ENCODE results near the gene STAG1.

DNA sequence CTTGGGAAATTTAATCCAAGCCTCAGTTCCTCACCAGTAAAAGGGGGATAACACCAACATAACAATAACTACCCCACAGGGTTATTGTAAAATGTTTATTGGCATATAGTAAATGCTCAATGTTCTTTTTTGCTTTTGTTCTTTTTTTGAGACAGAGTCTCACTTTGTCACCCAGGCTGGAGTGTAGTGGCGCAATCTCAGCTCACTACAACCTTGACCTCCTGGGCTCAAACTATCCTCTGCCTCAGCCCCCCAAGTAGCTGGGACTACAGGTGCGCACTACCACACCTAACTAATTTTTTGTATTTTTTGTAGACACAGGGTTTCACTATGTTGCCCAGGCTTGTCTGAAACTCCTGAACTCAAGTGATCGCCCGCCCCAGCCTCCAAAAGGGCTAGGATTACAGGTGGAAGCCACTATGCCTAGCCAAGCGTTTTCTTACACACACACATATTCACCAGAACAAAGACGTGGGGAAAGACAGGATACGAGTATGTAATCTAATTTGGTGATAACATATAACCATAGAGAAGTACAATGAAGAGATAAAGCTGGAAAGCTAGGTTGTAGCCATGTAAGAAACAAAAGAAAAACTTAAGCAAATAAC lies 11.7 kb downstream of the STAG1 start:
- TF ChIP-seq POLR2AphosphoS5 (IDR thresholded peaks at IDR 0.05; ENCODE audit: low read depth, low read length) (no peak), YY1 (IDR thresholded peaks at IDR 0.05; ENCODE audit: low read depth) (no peak), SIN3A (IDR thresholded peaks at IDR 0.05; ENCODE audit: borderline replicate concordance, low read depth, low read length) (no peak), FOSL2 (IDR thresholded peaks at IDR 0.05; ENCODE audit: borderline replicate concordance, low read depth) (no peak), RCOR1 (IDR thresholded peaks at IDR 0.05; ENCODE audit: low read length) (no peak), EZH2phosphoT487 (IDR thresholded peaks at IDR 0.05; ENCODE audit: borderline replicate concordance, low read depth) (no peak)
- TF ChIP-seq, protein P1, sequence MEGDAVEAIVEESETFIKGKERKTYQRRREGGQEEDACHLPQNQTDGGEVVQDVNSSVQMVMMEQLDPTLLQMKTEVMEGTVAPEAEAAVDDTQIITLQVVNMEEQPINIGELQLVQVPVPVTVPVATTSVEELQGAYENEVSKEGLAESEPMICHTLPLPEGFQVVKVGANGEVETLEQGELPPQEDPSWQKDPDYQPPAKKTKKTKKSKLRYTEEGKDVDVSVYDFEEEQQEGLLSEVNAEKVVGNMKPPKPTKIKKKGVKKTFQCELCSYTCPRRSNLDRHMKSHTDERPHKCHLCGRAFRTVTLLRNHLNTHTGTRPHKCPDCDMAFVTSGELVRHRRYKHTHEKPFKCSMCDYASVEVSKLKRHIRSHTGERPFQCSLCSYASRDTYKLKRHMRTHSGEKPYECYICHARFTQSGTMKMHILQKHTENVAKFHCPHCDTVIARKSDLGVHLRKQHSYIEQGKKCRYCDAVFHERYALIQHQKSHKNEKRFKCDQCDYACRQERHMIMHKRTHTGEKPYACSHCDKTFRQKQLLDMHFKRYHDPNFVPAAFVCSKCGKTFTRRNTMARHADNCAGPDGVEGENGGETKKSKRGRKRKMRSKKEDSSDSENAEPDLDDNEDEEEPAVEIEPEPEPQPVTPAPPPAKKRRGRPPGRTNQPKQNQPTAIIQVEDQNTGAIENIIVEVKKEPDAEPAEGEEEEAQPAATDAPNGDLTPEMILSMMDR (IDR thresholded peaks at IDR 0.05), result no peak
- TF ChIP-seq, protein P2, sequence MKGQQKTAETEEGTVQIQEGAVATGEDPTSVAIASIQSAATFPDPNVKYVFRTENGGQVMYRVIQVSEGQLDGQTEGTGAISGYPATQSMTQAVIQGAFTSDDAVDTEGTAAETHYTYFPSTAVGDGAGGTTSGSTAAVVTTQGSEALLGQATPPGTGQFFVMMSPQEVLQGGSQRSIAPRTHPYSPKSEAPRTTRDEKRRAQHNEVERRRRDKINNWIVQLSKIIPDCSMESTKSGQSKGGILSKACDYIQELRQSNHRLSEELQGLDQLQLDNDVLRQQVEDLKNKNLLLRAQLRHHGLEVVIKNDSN (IDR thresholded peaks at IDR 0.05; ENCODE audit: borderline replicate concordance, low read depth), result no peak
